ENCODE results near the gene DLGAP4.

DLGAP4 gene

GRCh38 chr20:36572701-36573102, 266.6 kb downstream of the DLGAP4 start:
- peak overlapping the region; percentile 26 for H3K4me3 ChIP-seq (ENCODE audit: low read depth, low read length)
- TF ChIP-seq CTCF (IDR thresholded peaks at IDR 0.05; ENCODE audit: low read depth, low read length) = no peak

GRCh38 chr20:36573103-36573797, 267.1 kb downstream of the DLGAP4 start, which contains the start of gene TGIF2:
Gene TGIF2 (plus strand): TSS chr20:36573597. CDS start chr20:36578775, 5,178 bp downstream.
- H3K4me3 ChIP-seq (ENCODE audit: low read depth, low read length) = peak within 1 kb of the TSS; percentile 78
- TF ChIP-seq CTCF (IDR thresholded peaks at IDR 0.05; ENCODE audit: low read depth, low read length) = no peak

GRCh38 chr20:36573798-36574365, 267.7 kb downstream of the DLGAP4 start:
- peak overlapping the region; percentile 78 for H3K4me3 ChIP-seq (ENCODE audit: low read depth, low read length)
- TF ChIP-seq CTCF (IDR thresholded peaks at IDR 0.05; ENCODE audit: low read depth, low read length) = no peak

- no peak for TF ChIP-seq CTCF (IDR thresholded peaks at IDR 0.05; ENCODE audit: low read depth, low read length)
- H3K4me3 ChIP-seq (ENCODE audit: low read depth, low read length) = peak overlapping the region; percentile 78
These were observed 268.4 kb downstream of the DLGAP4 start for GRCh38 chr20:36574366-36575135.

GRCh38 chr20:36576081-36576445, 269.9 kb downstream of the DLGAP4 start:
- no peak overlapping the region for H3K4me3 ChIP-seq (ENCODE audit: low read depth, low read length)
- no peak for TF ChIP-seq CTCF (IDR thresholded peaks at IDR 0.05; ENCODE audit: low read depth, low read length)

Data from WI38 (cell line).